Measurements from ENCODE around the gene OSMR. TPM values are rescaled to one million over a fixed set of nuclear protein-coding genes. Genes with fewer than 3 reads are reported as not detected.
A peak's percentile ranks its signal among the peaks of the same experiment; 100 is the strongest.
"Not testable (repeated sequence)": the region's sequence is repeated elsewhere in the genome, so short reads cannot be mapped to it uniquely, and the experiment has no call there.

The OSMR gene
- total RNA-seq, 1 donor: 174 TPM

DNA sequence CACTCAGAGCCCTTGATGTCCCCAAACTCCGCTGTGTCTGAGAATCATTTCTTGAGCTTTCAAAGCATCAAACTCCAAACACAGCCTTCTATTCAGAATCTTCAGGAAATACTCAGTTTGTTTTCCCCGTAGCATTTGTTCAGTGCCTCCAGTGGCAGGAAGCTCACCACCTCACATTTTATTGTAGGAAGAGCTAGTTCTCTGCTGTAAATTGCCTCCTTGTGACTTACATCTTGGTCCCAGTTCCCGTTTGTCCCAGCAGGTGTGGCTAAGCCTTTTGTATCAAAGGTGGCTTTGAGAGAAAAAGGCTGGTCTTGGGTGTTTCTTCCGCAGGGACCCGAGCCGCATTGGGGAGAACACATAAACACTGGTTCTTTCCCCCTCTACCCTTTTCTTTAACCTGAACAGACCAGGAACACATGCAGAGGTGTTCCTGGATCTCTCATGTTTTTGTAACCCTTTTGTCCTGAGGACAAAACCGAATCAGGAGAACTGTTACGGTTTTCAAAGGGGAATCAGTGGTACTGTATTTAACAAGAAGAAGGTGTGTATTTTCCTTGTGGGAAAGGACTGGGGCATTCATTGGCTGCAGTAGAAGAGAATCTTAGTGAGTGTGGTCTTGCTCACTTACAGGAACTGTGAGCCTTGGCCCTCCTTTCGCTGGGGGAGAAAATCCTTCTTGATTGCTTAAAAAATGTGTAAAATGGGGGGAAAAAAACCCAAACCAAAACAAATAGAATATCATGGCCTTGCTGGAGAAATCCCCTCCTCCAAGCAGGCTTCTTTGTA, 1.9 kb downstream of the OSMR start:
- Histone ChIP-seq H3K27ac (ENCODE audit: low read depth, low read length) (peak overlapping the region; percentile 100), H4K20me1 (ENCODE audit: insufficient read depth, low read length) (peaks cover 33% of the 10 kb centered on the region), H3K4me2 (ENCODE audit: insufficient read depth, low read length) (peak overlapping the region; percentile 96), H2AFZ (ENCODE audit: low read length) (no peak overlapping the region), H3K79me2 (ENCODE audit: insufficient read depth, low read length) (peaks cover 92% of the 10 kb centered on the region), H3K4me1 (ENCODE audit: insufficient read depth, low read length) (peaks cover 34% of the 10 kb centered on the region), H3K27me3 (ENCODE audit: insufficient read depth, low read length) (no peaks in the 10 kb centered on the region), H3K9me3 (ENCODE audit: low read depth, low read length) (no peaks in the 10 kb centered on the region), H3K4me3 (ENCODE audit: insufficient read depth, low read length) (peak overlapping the region; percentile 79), H3K36me3 (ENCODE audit: insufficient read depth, low read length) (peaks cover 15% of the 10 kb centered on the region)
- peak; percentile 70 for DNase-seq (ENCODE audit: insufficient read length, low spot score, missing footprints)
- peak; percentile 21 for TF ChIP-seq CTCF (IDR thresholded peaks at IDR 0.05; ENCODE audit: extremely low read depth, low read depth, low read length)

DNA sequence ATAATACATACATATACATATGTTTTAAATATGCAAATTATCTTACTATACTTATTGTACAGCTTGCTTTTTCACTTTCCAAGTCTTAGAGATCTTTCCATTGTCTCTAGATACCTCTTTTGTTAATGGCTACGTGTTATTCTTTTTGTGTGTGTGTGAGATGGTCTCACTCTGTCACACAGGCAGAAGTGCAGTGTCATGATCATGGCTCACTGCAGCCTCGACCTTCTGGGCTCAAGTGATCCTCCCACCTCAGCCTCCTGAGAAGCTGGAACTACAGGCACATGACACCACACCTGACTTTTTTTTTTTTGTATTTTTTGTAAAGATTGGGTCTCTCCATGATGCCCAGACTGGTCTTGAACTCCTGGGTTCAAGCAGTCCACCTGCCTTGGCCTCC, 2.8 kb downstream of the OSMR start:
- Histone ChIP-seq H2AFZ (ENCODE audit: low read length) (no peak overlapping the region), H3K4me2 (ENCODE audit: insufficient read depth, low read length) (peak overlapping the region; percentile 96), H3K27ac (ENCODE audit: low read depth, low read length) (peak overlapping the region; percentile 100), H3K4me1 (ENCODE audit: insufficient read depth, low read length) (peaks cover 38% of the 10 kb centered on the region), H3K79me2 (ENCODE audit: insufficient read depth, low read length) (peaks cover 92% of the 10 kb centered on the region), H3K9me3 (ENCODE audit: low read depth, low read length) (no peaks in the 10 kb centered on the region), H3K36me3 (ENCODE audit: insufficient read depth, low read length) (peaks cover 15% of the 10 kb centered on the region), H3K27me3 (ENCODE audit: insufficient read depth, low read length) (no peaks in the 10 kb centered on the region), H3K4me3 (ENCODE audit: insufficient read depth, low read length) (peak overlapping the region; percentile 31), H4K20me1 (ENCODE audit: insufficient read depth, low read length) (peaks cover 33% of the 10 kb centered on the region)
- DNase-seq (ENCODE audit: insufficient read length, low spot score, missing footprints): no peak
- TF ChIP-seq CTCF (IDR thresholded peaks at IDR 0.05; ENCODE audit: extremely low read depth, low read depth, low read length): no peak

DNA sequence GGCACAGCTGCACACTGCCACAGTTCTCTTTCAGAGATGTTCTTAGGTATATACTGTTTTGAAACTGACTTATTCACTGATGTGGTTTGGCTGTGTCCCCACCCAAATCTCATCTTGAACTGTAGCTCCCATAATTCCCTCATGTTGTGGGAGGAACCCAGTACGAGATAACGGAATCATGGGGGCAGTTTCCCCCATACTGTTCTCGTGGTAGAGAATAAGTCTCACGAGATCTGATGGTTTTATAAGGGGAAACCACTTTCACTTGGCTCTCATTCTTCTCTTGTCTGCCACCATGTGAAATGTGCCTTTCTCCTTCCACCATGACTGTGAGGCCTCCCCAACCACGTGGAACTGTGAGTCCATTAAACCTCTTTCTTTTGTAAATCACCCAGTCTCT, 5.8 kb downstream of the OSMR start:
- Histone ChIP-seq H3K79me2 (ENCODE audit: insufficient read depth, low read length) (peaks cover 90% of the 10 kb centered on the region), H4K20me1 (ENCODE audit: insufficient read depth, low read length) (peaks cover 52% of the 10 kb centered on the region), H3K4me1 (ENCODE audit: insufficient read depth, low read length) (peaks cover 47% of the 10 kb centered on the region), H3K36me3 (ENCODE audit: insufficient read depth, low read length) (peaks cover 15% of the 10 kb centered on the region)
- DNase-seq (ENCODE audit: insufficient read length, low spot score, missing footprints); H2AFZ ChIP-seq (ENCODE audit: low read length); H3K4me2 ChIP-seq (ENCODE audit: insufficient read depth, low read length); H3K4me3 ChIP-seq (ENCODE audit: insufficient read depth, low read length); H3K27ac ChIP-seq (ENCODE audit: low read depth, low read length); H3K27me3 ChIP-seq (ENCODE audit: insufficient read depth, low read length); H3K9me3 ChIP-seq (ENCODE audit: low read depth, low read length): not testable (repeated sequence)

DNA sequence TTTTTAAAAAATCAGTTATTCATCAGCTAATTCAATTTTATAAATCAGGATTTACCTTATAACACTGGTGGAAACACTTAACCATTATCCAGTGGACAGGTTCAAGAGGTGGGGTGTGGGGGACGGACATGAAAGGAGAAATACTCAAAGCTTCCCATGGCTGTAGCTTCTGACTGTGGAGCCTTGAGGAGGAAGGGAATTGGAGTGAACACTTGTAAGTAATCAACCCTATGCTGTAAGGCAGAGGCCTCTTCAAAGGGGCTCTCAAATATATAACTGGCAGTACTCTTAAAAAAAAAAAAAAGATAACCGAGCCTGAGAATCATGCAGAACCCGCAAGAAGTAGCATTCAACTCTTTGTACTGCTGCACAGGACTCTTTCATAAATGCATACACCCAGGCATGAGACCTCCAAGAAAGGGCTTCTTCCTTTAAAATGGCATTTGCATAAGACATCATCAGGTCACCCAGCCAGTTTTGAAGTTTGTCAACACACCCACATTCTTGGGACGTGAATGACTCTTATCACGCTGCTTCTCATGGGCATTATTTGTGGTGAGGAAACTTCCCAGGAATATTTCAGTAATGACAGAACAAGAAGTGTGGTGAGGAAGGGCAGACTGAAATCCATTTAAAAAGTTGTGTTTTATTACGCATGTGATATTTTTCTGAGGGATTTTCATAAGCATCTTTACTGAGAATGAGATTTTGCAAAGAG, 8.1 kb downstream of the OSMR start:
- TF ChIP-seq CTCF (IDR thresholded peaks at IDR 0.05; ENCODE audit: extremely low read depth, low read depth, low read length): no peak
- no peaks in the 10 kb centered on the region for H3K9me3 ChIP-seq (ENCODE audit: low read depth, low read length)
- H3K4me3 ChIP-seq (ENCODE audit: insufficient read depth, low read length): no peak overlapping the region
- peak overlapping the region; percentile 42 for H3K4me2 ChIP-seq (ENCODE audit: insufficient read depth, low read length)
- peaks cover 30% of the 10 kb centered on the region for H3K4me1 ChIP-seq (ENCODE audit: insufficient read depth, low read length)
- H2AFZ ChIP-seq (ENCODE audit: low read length): no peak overlapping the region
- H3K27ac ChIP-seq (ENCODE audit: low read depth, low read length): peak overlapping the region; percentile 83
- peaks cover 11% of the 10 kb centered on the region for H3K36me3 ChIP-seq (ENCODE audit: insufficient read depth, low read length)
- H3K27me3 ChIP-seq (ENCODE audit: insufficient read depth, low read length): no peaks in the 10 kb centered on the region
- peaks cover 90% of the 10 kb centered on the region for H3K79me2 ChIP-seq (ENCODE audit: insufficient read depth, low read length)
- peak; percentile 94 for DNase-seq (ENCODE audit: insufficient read length, low spot score, missing footprints)
- H4K20me1 ChIP-seq (ENCODE audit: insufficient read depth, low read length): peaks cover 51% of the 10 kb centered on the region
